Measurements from ENCODE around the gene CACFD1.

DNA sequence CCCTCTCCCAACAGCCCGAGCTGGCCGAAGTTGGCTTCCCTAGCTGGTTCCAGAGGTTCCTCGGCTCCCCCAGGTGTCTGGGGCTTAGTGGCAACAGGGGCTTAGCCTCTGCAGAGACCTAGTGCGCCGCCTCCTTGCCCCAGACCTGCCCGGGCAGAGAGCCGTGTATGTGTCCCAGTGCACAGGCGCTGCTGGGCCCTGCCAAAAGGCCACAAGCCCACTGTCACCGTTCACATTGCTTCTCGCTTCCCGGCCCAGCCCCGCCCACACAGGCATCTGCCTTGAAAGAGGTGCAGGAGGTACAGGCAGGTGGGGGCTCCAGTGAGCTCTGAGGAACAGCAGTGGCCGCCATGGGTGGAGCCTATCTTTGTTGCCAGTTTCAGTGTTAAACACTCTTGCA lies 2.5 kb upstream of the CACFD1 start:
- no peak for TF ChIP-seq PAX5 (IDR thresholded peaks at IDR 0.05; ENCODE audit: insufficient read depth, low read length, severe bottlenecking)
- no peak for TF ChIP-seq POLR2AphosphoS5 (IDR thresholded peaks at IDR 0.05; ENCODE audit: low read depth, low read length)
- TF ChIP-seq POLR2A (IDR thresholded peaks at IDR 0.05; ENCODE audit: low read depth, low read length), result no peak
